GM20431 (cell line): ENCODE data around the gene MCM7.
"Not testable (repeated sequence)": the region's sequence is repeated elsewhere in the genome, so short reads cannot be mapped to it uniquely, and the experiment has no call there.

ENCODE experiments used
- in situ Hi-C: fragments of 300-500 bp; cut with MseI, MboI; formaldehyde crosslinking; loops from one replicate; pipeline ENCODE4 v1.15.0; 2020; ENCODE audit warnings: low sequenced_read_pairs; ENCODE audit not compliant: unreplicated experiment

Gene MCM7

DNA sequence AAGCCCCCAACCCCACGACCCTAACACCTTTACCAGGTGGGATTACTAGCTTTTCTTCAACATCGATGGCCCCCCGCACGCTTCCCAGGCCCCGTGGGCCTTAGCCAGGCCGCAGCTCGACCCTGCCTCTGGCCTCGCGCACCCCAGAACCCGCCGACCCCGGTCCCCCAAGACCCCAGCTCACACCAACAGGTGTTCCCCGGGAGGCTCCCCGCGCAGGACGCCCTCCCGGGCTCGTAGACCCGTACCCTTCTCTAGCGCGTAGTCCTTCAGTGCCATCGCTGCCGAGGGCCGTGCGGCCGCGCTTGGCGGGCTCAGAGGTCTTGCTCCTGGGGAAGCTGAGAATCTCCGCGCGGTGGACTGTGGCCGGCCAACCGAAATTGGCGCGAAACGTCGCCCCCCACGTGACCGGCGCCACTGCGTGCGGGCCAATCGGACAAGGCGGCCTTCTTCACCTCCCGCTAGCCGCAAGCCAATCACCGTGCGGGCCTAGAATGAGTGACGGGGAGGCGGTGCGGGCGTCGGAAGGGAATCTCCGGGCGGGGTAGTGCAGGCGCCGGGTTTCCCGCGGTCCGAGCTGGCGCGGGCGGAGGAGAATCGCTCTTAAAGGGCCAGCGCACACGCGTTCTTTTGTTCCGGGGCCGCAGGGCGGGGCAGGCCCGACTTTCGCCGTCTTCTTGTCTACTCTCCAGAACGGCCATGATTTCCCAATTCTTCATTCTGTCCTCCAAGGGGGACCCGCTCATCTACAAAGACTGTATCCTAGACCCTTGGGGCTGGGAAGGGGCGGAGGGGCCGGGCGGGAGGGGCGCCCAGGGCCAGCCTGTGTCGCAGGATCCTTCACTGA, at the start of gene MCM7, which contains the start of gene AP4M1:
Gene MCM7, minus strand, starts transcription at position 382 of the 847 bp plus-strand sequence. Its CDS starts 103 bp downstream, at position 279.
Gene AP4M1, plus strand, starts transcription at position 628 of the 847 bp plus-strand sequence. Its CDS starts 72 bp downstream, at position 700.
- in situ Hi-C loops: no loop called here

DNA sequence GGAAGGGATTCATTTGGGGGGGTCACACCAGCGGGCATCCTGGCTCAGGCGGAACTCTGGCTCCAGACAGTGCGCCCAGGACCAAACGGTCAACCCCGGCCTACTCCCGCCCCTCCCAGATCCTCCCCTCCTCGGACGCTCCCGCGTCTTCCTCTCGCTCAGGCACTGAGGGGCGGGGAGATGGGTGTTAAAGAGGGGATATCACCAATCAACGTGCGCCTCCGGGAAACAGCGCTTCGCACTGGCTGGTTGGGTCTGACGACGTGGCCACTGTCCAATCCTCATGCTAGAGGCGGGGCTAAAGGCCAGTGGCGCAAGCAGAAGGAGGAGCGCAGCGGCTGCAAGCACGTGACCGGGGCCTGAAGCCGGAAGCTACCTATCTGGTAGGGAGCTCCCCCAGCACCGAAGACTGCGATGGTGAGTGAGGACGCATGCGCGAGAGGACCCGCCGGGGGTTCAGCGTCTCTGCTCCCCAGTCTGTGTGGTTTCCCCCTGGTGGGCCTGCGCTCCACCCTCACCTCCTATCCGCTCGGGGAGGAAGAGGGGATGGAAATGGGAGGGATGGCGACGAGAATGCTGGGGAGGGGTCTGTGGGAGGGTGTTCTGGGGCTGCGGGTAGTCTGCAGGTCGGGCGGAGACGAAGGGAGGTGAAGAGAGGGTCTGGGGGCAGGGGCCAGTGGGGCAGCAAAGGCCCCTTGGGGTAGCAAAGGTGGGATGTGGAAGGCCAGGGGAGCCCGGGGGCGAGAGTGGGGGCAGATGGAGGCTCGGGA, 47.5 kb upstream of the MCM7 start, which contains the start of gene LAMTOR4:
Gene LAMTOR4, plus strand, starts transcription at position 360 of the 770 bp plus-strand sequence. Its CDS starts 55 bp downstream, at position 415.
- in situ Hi-C loops: no loop called here

DNA sequence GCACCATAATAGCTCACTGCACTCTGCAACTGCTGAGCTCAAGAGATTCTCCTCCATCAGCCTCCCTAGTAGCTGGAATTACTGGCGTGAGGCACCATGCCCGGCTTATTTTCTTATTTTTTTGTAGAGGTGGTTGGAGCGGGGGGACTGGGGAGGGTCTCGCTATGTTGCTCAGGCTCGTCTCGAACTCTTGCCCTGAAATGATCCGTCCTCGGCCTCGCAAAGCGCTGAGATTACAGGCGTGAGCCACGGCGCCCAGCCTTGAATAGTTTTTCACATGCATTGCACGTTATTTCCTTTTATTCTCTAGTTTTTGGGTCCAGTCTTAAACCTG, 47.0 kb upstream of the MCM7 start:
- in situ Hi-C loops: no loop called here

DNA sequence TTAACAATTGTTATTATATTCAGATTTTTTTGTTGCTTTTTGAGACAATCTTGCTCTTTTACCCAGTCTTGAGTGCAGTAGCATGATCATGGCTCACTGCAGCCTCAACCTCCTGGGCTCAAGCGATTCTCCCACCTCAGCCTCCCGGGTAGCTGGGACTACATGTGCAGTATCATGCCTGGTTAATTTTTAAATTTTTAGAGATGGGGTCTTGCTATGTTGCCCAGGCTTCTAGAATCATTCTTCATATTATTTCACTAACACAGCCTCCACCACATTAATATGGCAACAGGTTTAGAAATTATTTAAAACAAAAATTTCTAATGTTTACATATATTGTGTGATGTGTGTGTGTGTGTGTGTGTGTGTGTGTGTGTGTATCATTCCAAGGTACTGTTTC, 46.1 kb upstream of the MCM7 start:
- in situ Hi-C loops: no loop called here

DNA sequence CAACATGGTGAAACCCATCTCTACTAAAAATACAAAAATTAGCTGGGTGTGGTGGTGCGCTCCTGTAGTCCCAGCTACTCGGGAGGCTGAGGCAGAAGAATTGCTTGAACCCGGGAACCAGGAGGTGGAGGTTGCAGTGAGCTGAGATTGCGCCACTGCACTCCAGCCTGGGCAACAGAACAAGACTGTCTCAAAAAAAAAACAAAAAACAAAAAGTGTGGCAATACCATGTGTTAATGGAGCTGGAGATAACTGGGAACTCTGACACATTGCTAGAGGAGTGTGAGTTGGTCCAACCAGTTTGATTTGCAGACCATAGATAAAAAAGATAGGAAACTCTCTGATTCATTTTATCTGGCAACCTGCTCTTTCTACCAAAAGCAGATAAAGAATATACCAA, 45.2 kb upstream of the MCM7 start:
- in situ Hi-C loops: not testable (repeated sequence)

DNA sequence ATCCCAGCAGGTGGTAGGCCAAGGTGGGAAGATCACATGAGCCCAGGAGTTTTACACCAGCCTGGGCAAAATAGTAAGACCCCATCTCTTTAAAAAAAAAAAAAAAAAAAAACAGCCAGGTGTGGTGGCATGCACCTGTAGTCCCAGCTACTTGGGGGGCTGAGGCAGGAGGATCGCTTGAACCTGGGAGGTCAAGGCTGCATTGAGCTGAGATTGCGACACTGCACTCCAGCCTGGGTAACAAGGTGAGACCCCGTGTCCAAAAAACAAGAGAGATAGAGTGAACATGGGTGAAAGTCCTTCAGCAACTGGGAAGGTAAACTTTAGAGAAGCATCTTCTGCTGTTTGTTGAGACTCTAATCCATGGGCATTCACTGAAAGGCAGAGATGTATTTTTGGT, 41.3 kb upstream of the MCM7 start:
- in situ Hi-C loops: no loop called here

DNA sequence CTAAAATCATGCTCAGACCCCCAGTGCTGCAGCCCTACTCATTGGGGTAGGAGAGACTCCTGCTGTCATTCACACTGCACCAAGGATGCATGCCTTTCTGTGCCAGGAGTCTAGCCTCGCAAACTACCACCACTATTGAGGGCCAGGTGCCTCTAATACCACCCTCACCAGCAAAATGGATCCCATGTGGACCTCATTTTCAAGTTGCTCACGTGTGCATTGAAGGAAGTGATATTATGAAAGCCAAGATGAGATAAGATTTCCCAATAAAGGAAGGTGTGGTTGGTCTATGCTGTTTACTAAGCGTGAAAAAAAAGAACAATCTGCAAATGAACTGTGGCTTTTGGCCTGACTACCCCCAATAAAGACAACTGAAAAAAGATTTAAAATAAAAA, 40.4 kb upstream of the MCM7 start:
- in situ Hi-C loops: no loop called here

DNA sequence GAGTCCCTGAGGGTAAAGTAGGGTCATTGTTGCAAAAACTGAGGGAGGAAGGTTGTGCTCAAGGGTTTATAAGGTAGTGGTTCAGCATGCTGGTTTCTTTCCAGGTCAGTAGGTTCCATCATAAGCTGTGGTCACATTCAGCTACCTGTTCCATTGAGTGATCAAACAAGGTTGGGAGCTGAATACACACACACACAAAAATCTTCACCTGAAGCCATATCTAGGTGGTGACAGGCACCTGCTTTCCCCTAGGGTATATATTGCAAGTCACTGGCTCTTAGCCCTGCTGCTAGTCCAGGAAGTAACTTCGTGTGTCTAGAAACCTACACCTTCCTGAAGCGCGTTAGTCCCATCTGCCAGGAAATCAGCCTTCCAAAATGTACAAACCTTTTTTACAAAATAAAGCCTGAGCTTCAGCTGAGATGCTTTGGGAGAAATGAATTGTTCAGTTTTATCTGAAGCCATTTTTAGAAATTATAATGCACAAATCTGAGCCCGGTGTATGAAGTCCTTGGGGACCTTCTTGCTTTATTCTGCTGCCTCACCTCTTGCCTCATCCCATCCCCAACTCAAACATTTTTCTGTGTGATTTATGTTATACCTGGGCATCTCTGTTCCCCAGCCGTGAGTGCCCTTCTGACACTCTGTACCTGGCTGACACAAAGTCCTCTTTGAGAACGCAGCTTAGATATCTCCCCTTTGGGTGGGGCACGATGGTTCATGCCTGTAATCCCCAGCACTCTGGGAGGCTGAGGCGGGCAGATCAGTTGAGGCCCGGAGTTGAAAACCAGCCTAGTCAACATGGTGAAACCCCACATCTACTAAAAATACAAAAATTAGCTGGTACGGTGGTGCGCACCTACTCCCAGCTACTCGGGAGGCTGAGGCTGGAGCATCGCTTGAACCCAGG, 36.9 kb upstream of the MCM7 start:
- in situ Hi-C loops: no loop called here

DNA sequence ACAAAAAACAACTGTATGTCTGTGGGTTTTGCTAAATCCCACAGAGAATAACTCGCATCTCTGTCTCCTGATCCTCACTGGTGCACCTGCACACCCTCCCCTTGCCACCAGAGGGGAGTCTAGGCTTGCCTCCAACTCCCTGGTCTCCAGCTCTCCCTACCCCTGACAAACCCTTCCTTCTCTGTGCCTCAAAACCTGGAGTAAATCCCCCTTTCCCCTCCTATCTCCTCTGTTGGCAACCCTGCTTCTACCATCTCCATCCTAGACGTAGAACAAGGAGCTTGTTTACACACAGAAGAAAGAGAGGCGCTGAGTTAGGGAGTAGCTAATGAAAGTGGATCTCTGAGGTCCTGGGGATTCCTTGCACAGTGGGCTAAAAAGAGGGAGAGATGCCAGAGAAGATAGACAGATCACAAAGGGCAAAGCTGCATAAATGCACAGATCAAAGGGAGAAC, 31.5 kb upstream of the MCM7 start:
- in situ Hi-C loops: no loop called here

DNA sequence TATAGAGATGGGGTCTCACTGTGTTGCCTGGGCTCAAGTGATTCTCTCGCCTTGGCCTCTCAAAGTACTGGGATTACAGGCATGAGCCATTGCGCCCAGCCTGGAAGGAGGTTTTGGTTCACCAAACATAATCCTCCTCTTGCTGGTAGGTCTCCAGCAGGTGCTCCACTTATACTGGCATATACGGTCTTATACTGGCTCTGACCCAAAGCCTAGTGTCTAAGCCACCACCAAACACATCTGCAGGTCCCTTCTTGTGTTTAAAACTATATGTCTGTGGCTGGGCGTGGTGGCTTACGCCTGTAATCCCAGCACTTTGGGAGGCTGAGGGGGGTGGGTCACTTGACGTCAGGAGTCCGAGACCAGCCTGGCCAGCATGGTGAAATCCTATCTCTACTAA, 30.9 kb upstream of the MCM7 start:
- in situ Hi-C loops: no loop called here

DNA sequence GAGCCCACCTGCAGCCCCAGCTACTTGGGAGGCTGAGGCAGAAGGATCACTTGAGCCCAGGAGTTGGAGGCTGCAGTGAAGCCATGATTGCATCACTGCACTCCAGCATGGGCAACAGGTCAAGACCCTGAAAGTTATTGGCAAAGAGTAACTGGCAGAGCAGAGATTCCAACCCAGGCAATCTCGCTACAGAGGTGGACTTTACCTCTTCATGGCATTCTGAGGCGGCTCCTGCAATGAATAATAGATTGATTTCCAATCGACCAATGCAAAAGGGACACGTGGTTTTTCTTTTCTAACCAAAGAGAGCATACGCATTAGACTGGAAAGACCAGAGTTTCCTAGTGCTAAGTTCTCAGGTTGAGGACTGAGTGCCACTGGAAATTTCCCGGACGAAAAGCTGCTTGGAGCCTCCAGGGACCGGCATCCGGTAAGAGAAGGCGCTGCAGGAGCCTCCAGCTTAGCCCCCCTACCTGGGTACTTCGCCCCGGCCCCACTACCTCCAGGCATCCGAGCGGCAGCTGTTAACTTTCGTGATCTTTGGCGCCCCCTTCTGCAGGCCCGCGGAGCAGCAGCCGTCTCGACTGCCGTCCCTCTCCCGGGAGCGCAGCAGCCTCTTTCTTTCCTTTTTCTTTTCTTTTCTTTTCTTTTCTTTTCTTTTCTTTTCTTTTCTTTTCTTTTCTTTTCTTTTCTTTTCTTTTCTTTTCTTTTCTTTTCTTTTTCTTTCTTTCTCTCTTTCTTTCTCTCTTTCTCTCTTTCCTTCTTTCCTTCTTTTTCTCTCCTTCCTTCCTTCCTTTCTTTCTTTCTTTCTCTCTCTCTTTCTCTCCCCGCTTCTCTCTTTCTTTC, 29.6 kb upstream of the MCM7 start:
- in situ Hi-C loops: no loop called here

DNA sequence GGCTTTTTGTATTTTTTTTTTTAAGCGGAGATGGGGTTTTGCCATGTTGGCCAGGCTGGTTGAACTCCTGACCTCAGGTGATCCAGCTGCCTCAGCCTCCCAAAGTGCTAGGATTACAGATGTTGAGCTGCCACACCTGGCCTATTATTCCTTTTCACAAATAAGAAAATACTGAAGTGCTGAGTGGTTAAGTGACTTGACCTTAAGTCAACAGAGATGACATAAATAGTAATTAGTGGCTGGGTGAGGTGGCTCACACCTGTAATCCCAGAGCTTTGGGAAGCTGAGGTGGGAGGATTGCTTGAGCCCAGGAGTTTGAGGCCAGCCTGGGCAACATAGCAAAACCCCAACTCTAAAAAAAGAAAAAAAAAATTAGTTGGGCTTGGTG, 29.0 kb upstream of the MCM7 start:
- in situ Hi-C loops: not testable (repeated sequence)

DNA sequence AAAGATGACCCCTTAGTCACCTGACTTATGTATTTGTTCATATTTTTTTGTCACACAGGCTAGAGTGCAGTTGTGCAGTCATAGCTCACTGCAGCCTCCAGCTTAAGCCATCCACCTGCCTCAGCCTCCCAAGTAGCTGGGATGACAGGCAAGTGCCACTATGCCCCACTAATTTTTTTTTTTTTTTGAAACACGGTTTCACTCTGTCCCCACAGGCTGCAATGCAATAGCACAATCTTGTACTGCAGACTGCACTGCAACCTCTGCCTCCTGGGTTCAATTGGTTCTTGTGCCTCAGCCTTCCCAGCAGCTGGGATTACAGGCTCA, 27.4 kb upstream of the MCM7 start:
- in situ Hi-C loops: no loop called here

DNA sequence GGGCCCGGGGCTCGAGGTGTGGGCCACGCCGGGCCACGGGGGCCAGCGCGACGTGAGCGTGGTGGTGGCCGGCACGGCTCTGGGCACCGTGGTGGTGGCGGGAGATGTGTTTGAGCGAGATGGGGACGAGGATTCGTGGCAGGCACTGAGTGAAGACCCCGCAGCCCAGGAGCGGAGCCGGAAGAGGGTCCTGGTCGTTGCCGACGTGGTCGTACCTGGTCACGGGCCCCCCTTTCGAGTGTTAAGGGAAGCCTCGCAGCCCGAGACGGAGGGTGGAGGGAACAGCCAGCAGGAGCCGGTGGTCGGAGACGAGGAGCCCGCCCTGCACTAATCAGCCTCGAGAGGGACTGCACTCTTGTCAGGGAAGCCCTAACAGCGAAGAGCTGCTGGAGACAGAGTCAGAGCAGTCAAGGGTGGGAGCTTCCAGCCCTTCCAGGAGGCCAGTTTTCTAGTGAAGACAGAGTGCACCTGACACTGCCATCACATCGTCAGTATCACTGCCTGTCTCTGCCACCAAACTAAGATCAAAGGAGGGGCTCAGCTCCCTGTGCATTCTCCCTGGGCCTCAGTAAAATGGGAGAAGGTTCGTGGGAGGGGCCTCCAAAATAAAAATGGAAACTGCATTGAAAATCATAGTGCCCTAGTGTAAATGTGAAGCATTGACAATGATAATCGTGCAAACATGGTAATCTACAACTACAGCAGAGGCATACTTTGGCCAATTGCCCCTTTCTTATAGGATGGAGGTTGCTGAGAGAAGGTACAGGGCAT, 26.9 kb upstream of the MCM7 start:
- in situ Hi-C loops: no loop called here

DNA sequence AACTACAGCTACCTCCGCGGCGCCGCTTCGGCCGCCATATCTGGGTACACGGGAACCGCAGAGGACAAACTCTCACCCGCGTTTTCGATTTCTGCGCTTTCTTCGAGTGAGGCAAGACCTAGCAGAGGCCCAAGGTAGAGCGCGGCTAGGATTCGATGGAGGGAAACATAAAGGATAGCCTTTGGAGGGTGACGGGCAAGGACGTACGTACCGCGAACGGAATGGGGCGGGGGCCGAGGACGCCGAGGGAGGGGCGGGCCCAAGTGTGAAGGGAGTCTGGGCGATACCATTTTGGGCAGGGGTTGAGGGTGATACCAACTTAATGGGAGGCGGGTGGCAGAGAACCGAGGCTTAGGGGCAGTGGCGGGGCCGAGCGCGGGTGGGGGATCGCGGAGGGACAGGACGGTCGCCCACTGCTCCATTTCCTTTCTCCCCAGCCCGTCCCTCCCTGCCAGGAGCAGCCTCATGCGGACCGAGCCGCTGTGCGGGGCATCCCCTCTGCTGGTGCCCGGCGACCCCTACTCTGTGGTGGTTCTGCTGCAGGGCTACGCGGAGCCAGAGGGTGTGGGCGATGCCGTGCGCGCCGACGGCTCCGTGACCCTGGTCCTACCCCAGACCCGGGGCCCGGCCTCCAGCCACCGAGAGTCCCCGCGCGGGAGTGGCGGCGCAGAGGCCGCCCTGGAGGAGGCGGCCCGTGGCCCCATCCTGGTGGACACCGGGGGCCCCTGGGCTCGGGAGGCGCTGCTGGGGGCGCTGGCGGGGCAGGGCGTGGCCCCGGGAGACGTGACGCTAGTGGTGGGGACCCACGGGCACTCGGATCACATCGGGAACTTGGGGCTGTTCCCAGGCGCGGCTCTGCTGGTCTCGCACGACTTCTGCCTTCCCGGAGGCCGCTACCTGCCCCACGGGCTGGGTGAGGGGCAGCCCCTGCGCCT, 26.0 kb upstream of the MCM7 start, which contains the start of gene MBLAC1:
Gene MBLAC1, plus strand, starts transcription at position 37 of the 935 bp plus-strand sequence. Its CDS starts 429 bp downstream, at position 466.
- in situ Hi-C loops: no loop called here

DNA sequence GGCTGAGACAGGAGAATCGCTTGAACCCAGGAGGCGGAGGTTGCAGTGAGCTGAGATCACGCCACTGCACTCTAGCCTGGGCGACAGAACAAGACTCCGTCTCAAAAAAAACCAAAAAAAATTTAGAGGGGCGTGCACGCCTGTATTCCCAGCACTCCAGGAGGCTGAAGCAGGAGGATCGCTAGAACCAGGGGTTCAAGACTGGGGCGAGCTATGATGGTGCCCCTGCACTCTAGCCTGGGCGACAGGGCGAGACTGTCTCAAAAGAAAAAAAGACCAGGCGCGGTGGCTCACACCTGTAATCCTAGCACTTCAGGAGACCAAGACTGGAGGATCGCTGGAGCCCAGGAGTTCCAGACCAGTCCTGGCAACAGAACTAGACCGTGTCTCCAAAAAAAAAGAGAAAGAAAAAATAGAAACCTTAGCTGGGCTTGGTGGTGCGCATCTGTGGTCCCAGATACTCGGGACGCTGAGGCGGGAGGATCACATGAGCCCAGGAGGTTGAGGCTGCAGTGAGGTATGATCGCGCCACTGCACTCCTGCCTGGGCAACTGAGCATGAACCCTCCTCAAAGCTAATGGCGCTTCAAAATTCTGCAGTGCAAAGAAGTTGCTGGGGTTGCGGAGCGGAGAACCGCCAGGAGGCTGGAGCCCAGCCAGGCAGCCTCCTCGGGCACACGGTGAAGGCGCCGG, 25.2 kb upstream of the MCM7 start:
- in situ Hi-C loops: no loop called here
